Small intestine (tissue), 7 donors: ENCODE data around the gene EME1. TPM values are rescaled to one million over a fixed set of nuclear protein-coding genes. Genes with fewer than 3 reads are reported as not detected.

Experiments
- DNase-seq, 2 donors: peaks; one replicate each; pipeline versions ENCODE4 v3.0.0 to v3.0.0-alpha.2; 2013
- FAIRE-seq: peaks from 2 replicates; lab custom pipeline; 2012; peaks lifted over from hg19 to GRCh38; lab: Jason Lieb, UNC
- H3K27ac ChIP-seq, 3 donors: one replicate each; pipeline ENCODE4 v1.5.1; 2013; ENCODE audit warnings: low read length in 2 of 3, mild to moderate bottlenecking in 2 of 3, control low read depth in 1 of 3, inconsistent platforms in 1 of 3, low read depth in 1 of 3, moderate library complexity in 1 of 3
- H3K27me3 ChIP-seq, 3 donors: one replicate each; pipeline ENCODE4 v1.6.1; 2013; ENCODE audit warnings: low read length in 3 of 3, inconsistent platforms in 1 of 3; ENCODE audit not compliant: control insufficient read depth in 3 of 3, insufficient read depth in 3 of 3
- H3K36me3 ChIP-seq, 3 donors: one replicate each; pipeline ENCODE4 v1.6.1; 2013; ENCODE audit warnings: low read length in 3 of 3, inconsistent platforms in 1 of 3, low read depth in 1 of 3, mild to moderate bottlenecking in 1 of 3, moderate library complexity in 1 of 3; ENCODE audit not compliant: control insufficient read depth in 3 of 3, insufficient read depth in 2 of 3
- H3K4me1 ChIP-seq, 3 donors: one replicate each; pipeline ENCODE4 v1.6.1; 2013; ENCODE audit warnings: low read length in 2 of 3, inconsistent platforms in 1 of 3, low read depth in 1 of 3, mild to moderate bottlenecking in 1 of 3, moderate library complexity in 1 of 3; ENCODE audit not compliant: control insufficient read depth in 3 of 3, insufficient read depth in 2 of 3
- H3K4me3 ChIP-seq, 3 donors: one replicate each; pipeline ENCODE4 v1.5.1; 2013; ENCODE audit warnings: low read length in 3 of 3, control low read depth in 1 of 3, inconsistent platforms in 1 of 3, low read depth in 1 of 3, mild to moderate bottlenecking in 1 of 3, moderate library complexity in 1 of 3
- H3K9me3 ChIP-seq, 2 donors: one replicate each; pipeline ENCODE4 v1.6.1; 2013; ENCODE audit warnings: low read depth in 1 of 2, low read length in 1 of 2; ENCODE audit not compliant: control insufficient read depth in 2 of 2, insufficient read depth in 1 of 2
- WGBS, 3 donors: extraction: QIAGEN DNeasy Blood & Tissue Kit; methylation state at CpG; one replicate each; pipeline ENCODE4 v1.1.7; 2013; 5-methylcytosine and 5-hydroxymethylcytosine counted together
- polyA plus RNA-seq, 4 donors: library from polyadenylated mRNA; stranded (reverse) in 3 of 4; unstranded in 1 of 4; fragments of 200-250 nt in 3 of 4; fragments of 120-200 nt in 1 of 4; gene quantifications; one replicate each; pipeline versions ENCODE4 v1.2.1 to v1.2.3, GENCODE V29; 2013
- donor health status: healthy with polysubstance abuse.
- donor health status: control.
- donor health status: control.
- donor health status: Bipolar disorder and iron deficiency.
- donor health status: healthy.

The EME1 gene
- polyA plus RNA-seq, 4 donors = 2.5 to 4.3 TPM; not detected in 2

GRCh38 chr17:50372222-50372757 is 739 bp upstream of the EME1 start:
- Histone ChIP-seq H3K9me3 (no peaks in the 10 kb centered on the region), H3K27ac (peak overlapping the region; percentile 37 to 100 (median 91)), H3K36me3 (peaks cover 8 to 32% (median 8%) of the 10 kb centered on the region in 3 donors), H3K4me1 (peaks cover 3 to 13% (median 7%) of the 10 kb centered on the region in 3 donors), H3K4me3 (peak overlapping the region; percentile 74 to 87 (median 78)), H3K27me3 (no peaks in the 10 kb centered on the region)
- WGBS, 3 donors = 7 to 18% (median 8%) methylated on average over 14 of the region's 14 CpGs
- DNase-seq (no peak), FAIRE-seq (no peak)

GRCh38 chr17:50373705-50374104 is 676 bp downstream of the EME1 start:
- 86 to 87% (median 86%) methylated on average over 2 of the region's 2 CpGs for WGBS, 3 donors
- no peak for DNase-seq
- no peak for FAIRE-seq

GRCh38 chr17:50375858-50376538 is 3.0 kb downstream of the EME1 start:
- H3K9me3 ChIP-seq = no peaks in the 10 kb centered on the region
- 59 to 72% (median 70%) methylated on average over 5 of the region's 5 CpGs for WGBS, 3 donors
- no peak overlapping the region for H3K27ac ChIP-seq

More at GRCh38 chr17:50373705-50374104, 676 bp downstream of the EME1 start:
- Histone ChIP-seq H3K36me3 (peaks cover 8 to 23% (median 8%) of the 10 kb centered on the region in 3 donors), H3K9me3 (no peaks in the 10 kb centered on the region), H3K27ac (no peak overlapping the region), H3K4me1 (peaks cover 3 to 13% (median 7%) of the 10 kb centered on the region in 3 donors), H3K4me3 (peak overlapping the region in 1 of 3 donors; percentile 87), H3K27me3 (no peaks in the 10 kb centered on the region)

GRCh38 chr17:50379351-50380132 is 6.5 kb downstream of the EME1 start:
- no peaks in the 10 kb centered on the region for H3K9me3 ChIP-seq
- peaks cover 4 to 49% (median 9%) of the 10 kb centered on the region in 3 donors for H3K36me3 ChIP-seq
- no peak overlapping the region for H3K4me3 ChIP-seq
- no peak for FAIRE-seq
- no peak overlapping the region for H3K27ac ChIP-seq
- no peaks in the 10 kb centered on the region for H3K27me3 ChIP-seq
- no peaks in the 10 kb centered on the region for H3K4me1 ChIP-seq
- no peak for DNase-seq
- WGBS, 3 donors = 89 to 97% (median 95%) methylated on average over 6 of the region's 6 CpGs

More at GRCh38 chr17:50375858-50376538, 3.0 kb downstream of the EME1 start:
- Histone ChIP-seq H3K4me3 (no peak overlapping the region), H3K36me3 (peaks cover 0 to 28% (median 0%) of the 10 kb centered on the region in 3 donors), H3K27me3 (no peaks in the 10 kb centered on the region), H3K4me1 (peaks cover 3 to 13% (median 7%) of the 10 kb centered on the region in 3 donors)
- DNase-seq = peak in 1 of 2 donors; percentile 33
- no peak for FAIRE-seq

GRCh38 chr17:50380369-50381259 is 7.6 kb downstream of the EME1 start:
- Histone ChIP-seq H3K9me3 (no peaks in the 10 kb centered on the region), H3K36me3 (peaks cover 9 to 58% (median 18%) of the 10 kb centered on the region in 3 donors), H3K27ac (no peak overlapping the region), H3K27me3 (no peaks in the 10 kb centered on the region), H3K4me3 (no peak overlapping the region), H3K4me1 (no peaks in the 10 kb centered on the region)
- FAIRE-seq = no peak
- 88 to 93% (median 90%) methylated on average over 13 of the region's 13 CpGs for WGBS, 3 donors
- no peak for DNase-seq

GRCh38 chr17:50381260-50381815 is 8.3 kb downstream of the EME1 start:
- Histone ChIP-seq H3K4me3 (no peak overlapping the region), H3K36me3 (peaks cover 11 to 58% (median 19%) of the 10 kb centered on the region in 3 donors)
- FAIRE-seq = no peak

GRCh38 chr17:50381920-50382319 is 8.9 kb downstream of the EME1 start:
- H3K36me3 ChIP-seq = peaks cover 16 to 64% (median 21%) of the 10 kb centered on the region in 3 donors

More at GRCh38 chr17:50381260-50381815, 8.3 kb downstream of the EME1 start:
- 87 to 95% (median 95%) methylated on average over 7 of the region's 7 CpGs for WGBS, 3 donors
- no peaks in the 10 kb centered on the region for H3K27me3 ChIP-seq
- H3K4me1 ChIP-seq = no peaks in the 10 kb centered on the region
- DNase-seq = no peak
- H3K9me3 ChIP-seq = no peaks in the 10 kb centered on the region
- no peak overlapping the region for H3K27ac ChIP-seq

More at GRCh38 chr17:50381920-50382319, 8.9 kb downstream of the EME1 start:
- Histone ChIP-seq H3K27ac (no peak overlapping the region), H3K4me3 (no peak overlapping the region), H3K4me1 (no peaks in the 10 kb centered on the region), H3K27me3 (no peaks in the 10 kb centered on the region), H3K9me3 (no peaks in the 10 kb centered on the region)
- DNase-seq (no peak), FAIRE-seq (no peak)
- WGBS, 3 donors = 50 to 57% (median 57%) methylated on average over 3 of the region's 3 CpGs
